Loucy (cell line): Measurements from ENCODE around the gene DOLPP1.
"Not testable (repeated sequence)": the region's sequence is repeated elsewhere in the genome, so short reads cannot be mapped to it uniquely, and the experiment has no call there.

Experiments
- H2AFZ ChIP-seq: fragments of 200-600 bp; sonication (generic); 2 replicates; pipeline ENCODE4 v1.6.0; 2016; ENCODE audit warnings: antibody characterized with exemption, mild to moderate bottlenecking, low read length, moderate library complexity
- H3F3A ChIP-seq: fragments of 200-600 bp; 2 replicates; pipeline ENCODE4 v1.6.0; 2016; ENCODE audit warnings: antibody characterized with exemption, low read depth, mild to moderate bottlenecking
- H3K27me3 ChIP-seq: fragments of 200-600 bp; sonication (generic); 2 replicates; pipeline ENCODE4 v1.6.1; 2014; ENCODE audit warnings: low read length, mild to moderate bottlenecking; ENCODE audit not compliant: insufficient read depth, poor library complexity, severe bottlenecking
- H3K36me3 ChIP-seq: fragments of 200-600 bp; sonication (generic); 2 replicates; pipeline ENCODE4 v1.6.1; 2016; ENCODE audit warnings: low read length; ENCODE audit not compliant: insufficient read depth
- H3K4me1 ChIP-seq: fragments of 200-600 bp; sonication (generic); 2 replicates; pipeline ENCODE4 v1.5.1; 2014; ENCODE audit warnings: low read length, mild to moderate bottlenecking; ENCODE audit not compliant: insufficient read depth, poor library complexity, severe bottlenecking
- H3K4me2 ChIP-seq: fragments of 200-600 bp; sonication (generic); 2 replicates; pipeline ENCODE4 v1.6.0; 2014; ENCODE audit warnings: antibody characterized with exemption, low read length, low read depth, mild to moderate bottlenecking; ENCODE audit not compliant: poor library complexity, severe bottlenecking
- H3K4me3 ChIP-seq: fragments of 200-600 bp; sonication (generic); 2 replicates; pipeline ENCODE4 v1.5.1; 2014; ENCODE audit warnings: low read length, mild to moderate bottlenecking, mixed read lengths; ENCODE audit not compliant: poor library complexity, severe bottlenecking
- H3K79me2 ChIP-seq: fragments of 200-600 bp; sonication (generic); 2 replicates; pipeline ENCODE4 v1.6.1; 2014; ENCODE audit warnings: low read length; ENCODE audit not compliant: insufficient read depth
- H3K9ac ChIP-seq: fragments of 200-600 bp; sonication (generic); 2 replicates; pipeline ENCODE4 v1.6.0; 2014; ENCODE audit warnings: mild to moderate bottlenecking, low read depth, low read length, moderate library complexity; ENCODE audit not compliant: poor library complexity, severe bottlenecking
- H3K9me2 ChIP-seq: fragments of 200-600 bp; sonication (generic); replicated peaks from 2 replicates; pipeline ENCODE4 v1.6.1; 2016; ENCODE audit warnings: low read depth, low read length, mixed read lengths
- H3K9me3 ChIP-seq: fragments of 200-600 bp; sonication (generic); 2 replicates; pipeline ENCODE4 v1.6.1; 2014; ENCODE audit warnings: mild to moderate bottlenecking, antibody characterized with exemption, low read length, low read depth; ENCODE audit not compliant: insufficient read depth
- H4K20me1 ChIP-seq: fragments of 200-600 bp; sonication (generic); 2 replicates; pipeline ENCODE4 v1.6.0; 2014; ENCODE audit warnings: antibody characterized with exemption, low read length, mild to moderate bottlenecking; ENCODE audit not compliant: insufficient read depth, poor library complexity, severe bottlenecking
- CTCF ChIP-seq: fragments of 200-600 bp; sonication (generic); conservative IDR thresholded peaks from 2 replicates; pipeline ENCODE4 v1.5.1; 2014; ENCODE audit warnings: mild to moderate bottlenecking, antibody characterized with exemption, low read length
- EZH2phosphoT487 ChIP-seq: fragments of 200-600 bp; IDR thresholded peaks from 2 replicates; pipeline ENCODE4 v1.6.1; 2018; ENCODE audit warnings: antibody characterized with exemption, mild to moderate bottlenecking, moderate library complexity, borderline replicate concordance

Gene DOLPP1

GRCh38 chr9:129122133-129122532, 41.2 kb downstream of the DOLPP1 start:
- peaks cover 41% of the 10 kb centered on the region; the same call in 1 of the 2 replicates for H3K36me3 ChIP-seq

GRCh38 chr9:129122976-129123375, 42.1 kb downstream of the DOLPP1 start:
- not testable (repeated sequence) for H3K27me3 ChIP-seq, H3K4me1 ChIP-seq, H2AFZ ChIP-seq, H3K9ac ChIP-seq, H3K4me3 ChIP-seq, H3K9me3 ChIP-seq, H3K4me2 ChIP-seq, H3F3A ChIP-seq, H4K20me1 ChIP-seq, H3K9me2 ChIP-seq
- Histone ChIP-seq H3K36me3 (peaks cover 47% of the 10 kb centered on the region; the same call in 1 of the 2 replicates), H3K79me2 (peaks cover 15% of the 10 kb centered on the region; the same call in 1 of the 2 replicates)

More at GRCh38 chr9:129122133-129122532, 41.2 kb downstream of the DOLPP1 start:
- H3K4me2 ChIP-seq, result no peak overlapping the region
- no peak overlapping the region for H2AFZ ChIP-seq
- no peaks in the 10 kb centered on the region for H3K9me3 ChIP-seq
- peaks cover 22% of the 10 kb centered on the region; the same call in 1 of the 2 replicates for H3K79me2 ChIP-seq
- H3K4me1 ChIP-seq, result no peaks in the 10 kb centered on the region
- no peaks in the 10 kb centered on the region for H4K20me1 ChIP-seq
- H3K9me2 ChIP-seq, result no peaks in the 10 kb centered on the region
- no peaks in the 10 kb centered on the region for H3F3A ChIP-seq
- H3K27me3 ChIP-seq, result no peaks in the 10 kb centered on the region
- TF ChIP-seq EZH2phosphoT487 (no peak), CTCF (no peak)
- no peak overlapping the region for H3K4me3 ChIP-seq
- H3K9ac ChIP-seq, result no peak overlapping the region

- Histone ChIP-seq H3K9me2 (no peaks in the 10 kb centered on the region), H3K9me3 (no peaks in the 10 kb centered on the region), H2AFZ (no peak overlapping the region), H4K20me1 (no peaks in the 10 kb centered on the region), H3K4me2 (no peak overlapping the region), H3K27me3 (no peaks in the 10 kb centered on the region), H3K4me3 (no peak overlapping the region), H3K36me3 (peaks cover 48% of the 10 kb centered on the region; the same call in 1 of the 2 replicates), H3K79me2 (peaks cover 2% of the 10 kb centered on the region; the same call in 1 of the 2 replicates), H3K9ac (no peak overlapping the region), H3F3A (no peaks in the 10 kb centered on the region), H3K4me1 (no peaks in the 10 kb centered on the region)
- TF ChIP-seq EZH2phosphoT487 (no peak), CTCF (no peak)
Observed at GRCh38 chr9:129124506-129125069, 43.7 kb downstream of the DOLPP1 start.

- Histone ChIP-seq H3K4me3 (no peak overlapping the region), H4K20me1 (no peaks in the 10 kb centered on the region), H3K9me2 (no peaks in the 10 kb centered on the region), H3F3A (no peaks in the 10 kb centered on the region), H3K4me2 (no peak overlapping the region), H3K9me3 (no peaks in the 10 kb centered on the region), H2AFZ (no peak overlapping the region), H3K4me1 (no peaks in the 10 kb centered on the region), H3K79me2 (no peaks in the 10 kb centered on the region), H3K9ac (no peak overlapping the region), H3K27me3 (no peaks in the 10 kb centered on the region), H3K36me3 (peaks cover 55% of the 10 kb centered on the region; the same call in 1 of the 2 replicates)
- TF ChIP-seq EZH2phosphoT487 (no peak), CTCF (no peak)
Observed at GRCh38 chr9:129125478-129125877, 44.6 kb downstream of the DOLPP1 start.
